ENCODE results near the gene CD48.
A peak's percentile ranks its signal among the peaks of the same experiment; 100 is the strongest.

- TF ChIP-seq EZH2 (IDR thresholded peaks at IDR 0.05; ENCODE audit: low read length) (no peak), CTCF (optimal IDR thresholded peaks at IDR 0.05 in 1 of 3, IDR thresholded peaks at IDR 0.05 in 1 of 3, conservative IDR thresholded peaks at IDR 0.05 in 1 of 3; ENCODE audit: extremely low read depth in 1 of 3, insufficient read depth in 2 of 3, low read length in 3 of 3) (peak; percentile 79 to 90 (median 85))
These were observed 35.8 kb downstream of the CD48 start for GRCh38 chr1:160675641-160676410.

All from keratinocyte (primary cell).